ENCODE measurements around the gene CEACAM7.

Gene CEACAM7

GRCh38 chr19:41652250-41652649, 35.8 kb downstream of the CEACAM7 start:
- no peak for DNase-seq
- TF ChIP-seq GATA1 (IDR thresholded peaks at IDR 0.05; ENCODE audit: low read depth, low read length) (no peak), POLR2A (IDR thresholded peaks at IDR 0.05; ENCODE audit: low read length) (no peak)

- DNase-seq: no peak
- TF ChIP-seq POLR2A (IDR thresholded peaks at IDR 0.05; ENCODE audit: low read length) (no peak), GATA1 (IDR thresholded peaks at IDR 0.05; ENCODE audit: low read depth, low read length) (no peak)
Observed at GRCh38 chr19:41649827-41650226, 38.2 kb downstream of the CEACAM7 start.

- TF ChIP-seq POLR2A (IDR thresholded peaks at IDR 0.05; ENCODE audit: low read length) (no peak), GATA1 (IDR thresholded peaks at IDR 0.05; ENCODE audit: low read depth, low read length) (no peak)
- DNase-seq: peak; percentile 17 to 48
Observed at GRCh38 chr19:41646589-41647204, 41.4 kb downstream of the CEACAM7 start.

- peak; percentile 40 to 72 for DNase-seq
- TF ChIP-seq POLR2A (IDR thresholded peaks at IDR 0.05; ENCODE audit: low read length): no peak
- TF ChIP-seq GATA1 (IDR thresholded peaks at IDR 0.05; ENCODE audit: low read depth, low read length): no peak
Observed at GRCh38 chr19:41641879-41642485, 46.1 kb downstream of the CEACAM7 start.

- no peak for TF ChIP-seq GATA1 (IDR thresholded peaks at IDR 0.05; ENCODE audit: low read depth, low read length)
- TF ChIP-seq POLR2A (IDR thresholded peaks at IDR 0.05; ENCODE audit: low read length): no peak
- DNase-seq: no peak
Observed at GRCh38 chr19:41638641-41639081, 49.4 kb downstream of the CEACAM7 start.

- DNase-seq: no peak
- TF ChIP-seq GATA1 (IDR thresholded peaks at IDR 0.05; ENCODE audit: low read depth, low read length): no peak
- no peak for TF ChIP-seq POLR2A (IDR thresholded peaks at IDR 0.05; ENCODE audit: low read length)
Observed at GRCh38 chr19:41637484-41637883, 50.6 kb downstream of the CEACAM7 start.

GRCh38 chr19:41627966-41628675, 59.9 kb downstream of the CEACAM7 start:
- no peak for DNase-seq
- TF ChIP-seq POLR2A (IDR thresholded peaks at IDR 0.05; ENCODE audit: low read length) (no peak), GATA1 (IDR thresholded peaks at IDR 0.05; ENCODE audit: low read depth, low read length) (no peak)

- TF ChIP-seq GATA1 (IDR thresholded peaks at IDR 0.05; ENCODE audit: low read depth, low read length) (no peak), POLR2A (IDR thresholded peaks at IDR 0.05; ENCODE audit: low read length) (no peak)
- DNase-seq: no peak
Observed at GRCh38 chr19:41626877-41627276, 61.2 kb downstream of the CEACAM7 start, which contains the start of gene CEACAM4. Gene CEACAM4 (minus strand): TSS chr19:41627074. CDS start chr19:41626963, 111 bp downstream.

GRCh38 chr19:41626278-41626677, 61.8 kb downstream of the CEACAM7 start:
- TF ChIP-seq GATA1 (IDR thresholded peaks at IDR 0.05; ENCODE audit: low read depth, low read length) (no peak), POLR2A (IDR thresholded peaks at IDR 0.05; ENCODE audit: low read length) (no peak)
- no peak for DNase-seq

GRCh38 chr19:41624937-41625336, 63.1 kb downstream of the CEACAM7 start:
- DNase-seq: no peak
- TF ChIP-seq GATA1 (IDR thresholded peaks at IDR 0.05; ENCODE audit: low read depth, low read length) (no peak), POLR2A (IDR thresholded peaks at IDR 0.05; ENCODE audit: low read length) (no peak)

GRCh38 chr19:41624515-41624914, 63.6 kb downstream of the CEACAM7 start:
- TF ChIP-seq GATA1 (IDR thresholded peaks at IDR 0.05; ENCODE audit: low read depth, low read length): no peak
- TF ChIP-seq POLR2A (IDR thresholded peaks at IDR 0.05; ENCODE audit: low read length): no peak
- no peak for DNase-seq

GRCh38 chr19:41623360-41623759, 64.7 kb downstream of the CEACAM7 start:
- no peak for TF ChIP-seq POLR2A (IDR thresholded peaks at IDR 0.05; ENCODE audit: low read length)
- no peak for TF ChIP-seq GATA1 (IDR thresholded peaks at IDR 0.05; ENCODE audit: low read depth, low read length)
- no peak for DNase-seq

Measured in erythroblast (primary cell).